Transverse colon (tissue), 4 donors: Measurements from ENCODE around the gene CEP78. TPM values are rescaled to one million over a fixed set of nuclear protein-coding genes. Genes with fewer than 3 reads are reported as not detected.

Experiments
- DNase-seq: peaks from one replicate; pipeline ENCODE4 v3.0.0-alpha.2; 2019
- H3K27ac ChIP-seq, 4 donors: fragments of 200-600 bp; sonication (generic); 2 replicates each; pipeline ENCODE4 v1.5.1; 2016 to 2018; ENCODE audit warnings: inconsistent platforms in 4 of 4
- H3K27me3 ChIP-seq: fragments of 200-600 bp; sonication (generic); 2 replicates; pipeline ENCODE4 v1.5.1; 2017; ENCODE audit warnings: inconsistent platforms
- H3K36me3 ChIP-seq, 4 donors: fragments of 200-600 bp; sonication (generic); 2 replicates each; pipeline ENCODE4 v1.5.1; 2017 to 2019; ENCODE audit warnings: inconsistent platforms in 4 of 4
- H3K4me1 ChIP-seq, 4 donors: fragments of 200-600 bp; sonication (generic); 2 replicates each; pipeline ENCODE4 v1.5.1; 2017 to 2020; ENCODE audit warnings: inconsistent platforms in 4 of 4
- H3K4me3 ChIP-seq, 4 donors: fragments of 200-600 bp; sonication (generic); 1 replicate in 1 of 4; 2 replicates in 3 of 4; pipeline versions ENCODE4 v1.5.1 to v1.6.1; 2017 to 2019; ENCODE audit warnings: inconsistent platforms in 4 of 4
- H3K9me3 ChIP-seq, 2 donors: fragments of 200-600 bp; sonication (generic); 2 replicates each; pipeline ENCODE4 v1.5.1; 2017 to 2019; ENCODE audit warnings: inconsistent platforms in 2 of 2
- CTCF ChIP-seq, 5 experiments: fragments of 200-600 bp in 3 of 5; fragments of 450-650 bp in 2 of 5; sonication (generic) in 3 of 5; IDR thresholded peaks; 1 replicate in 2 of 5; 2 replicates in 3 of 5; pipeline ENCODE4 v1.5.1; 2016 to 2017; ENCODE audit warnings: antibody characterized with exemption in 5 of 5, inconsistent platforms in 3 of 5, mild to moderate bottlenecking in 2 of 5, moderate library complexity in 1 of 5
- EP300 ChIP-seq: sonication (generic); formaldehyde crosslinking; IDR thresholded peaks from one replicate; pipeline ENCODE4 v1.6.1; 2017; ENCODE audit warnings: antibody characterized with exemption, low read depth
- POLR2A ChIP-seq: fragments of 450-650 bp; IDR thresholded peaks from one replicate; pipeline ENCODE4 v1.6.1; 2016; ENCODE audit warnings: antibody characterized with exemption, mild to moderate bottlenecking, moderate library complexity
- POLR2AphosphoS5 ChIP-seq, 3 donors: sonication (generic); formaldehyde crosslinking; IDR thresholded peaks; one replicate each; pipeline ENCODE4 v1.6.1; 2016; ENCODE audit warnings: antibody characterized with exemption in 3 of 3
- WGBS, 2 donors: methylation state at CpG; one replicate each; pipeline ENCODE4 v1.1.5; 2018; ENCODE audit warnings: low coverage in 1 of 2; 5-methylcytosine and 5-hydroxymethylcytosine counted together
- in situ Hi-C, 4 donors: fragments of 200-750 bp; cut with MboI; loops; one replicate each; pipeline versions ENCODE4 v1.15.0 to v1.15.1; 2017; ENCODE audit warnings: low sequenced_read_pairs in 3 of 4, low pct_ligation_motif_present in 1 of 4, low pct_unique_long_range_greater_than_20kb in 1 of 4
- intact Hi-C: fragments of 100-400 bp; cut with DNase I; formaldehyde crosslinking; loops from one replicate; pipeline ENCODE4 v1.15.1; 2023; ENCODE audit warnings: low total_unique reads
- total RNA-seq, 4 donors: library from RNA; depleted of rRNA; stranded (reverse); fragments of >200 nt; gene quantifications; one replicate each; pipeline ENCODE4 v1.1.0, GENCODE V29; 2016

The CEP78 gene, protein sequence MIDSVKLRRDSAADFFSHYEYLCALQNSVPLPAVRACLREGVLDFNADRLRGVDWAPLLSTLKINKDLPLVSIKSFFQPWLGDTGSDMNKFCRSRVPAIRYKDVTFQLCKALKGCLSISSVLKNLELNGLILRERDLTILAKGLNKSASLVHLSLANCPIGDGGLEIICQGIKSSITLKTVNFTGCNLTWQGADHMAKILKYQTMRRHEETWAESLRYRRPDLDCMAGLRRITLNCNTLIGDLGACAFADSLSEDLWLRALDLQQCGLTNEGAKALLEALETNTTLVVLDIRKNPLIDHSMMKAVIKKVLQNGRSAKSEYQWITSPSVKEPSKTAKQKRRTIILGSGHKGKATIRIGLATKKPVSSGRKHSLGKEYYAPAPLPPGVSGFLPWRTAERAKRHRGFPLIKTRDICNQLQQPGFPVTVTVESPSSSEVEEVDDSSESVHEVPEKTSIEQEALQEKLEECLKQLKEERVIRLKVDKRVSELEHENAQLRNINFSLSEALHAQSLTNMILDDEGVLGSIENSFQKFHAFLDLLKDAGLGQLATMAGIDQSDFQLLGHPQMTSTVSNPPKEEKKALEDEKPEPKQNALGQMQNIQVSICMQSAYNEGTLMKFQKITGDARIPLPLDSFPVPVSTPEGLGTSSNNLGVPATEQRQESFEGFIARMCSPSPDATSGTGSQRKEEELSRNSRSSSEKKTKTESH
- total RNA-seq: 1 to 10 TPM; 2.6 to 7.3 (median 4.3) TPM

GRCh38 chr9:78235762-78236550 lies at the start of gene CEP78:
TSS of gene CEP78 (plus strand) at chr9:78236075. CDS start at chr9:78236351, 276 bp downstream.
- in situ Hi-C loops (no loop called here), intact Hi-C loops (no loop called here)
- no peaks in the 10 kb centered on the region for H3K27me3 ChIP-seq
- 1% methylated on average over 66 of the region's 87 CpGs; no CpG with 5 or more reads in 1 of the 2 donors for WGBS, 2 donors
- TF ChIP-seq POLR2AphosphoS5 (IDR thresholded peaks at IDR 0.05) (peak; percentile 64 to 85 (median 79)), EP300 (no peak), POLR2A (peak; percentile 62), CTCF (IDR thresholded peaks at IDR 0.05) (no peak)
- no peaks in the 10 kb centered on the region for H3K9me3 ChIP-seq
- peaks cover 0 to 14% (median 6%) of the 10 kb centered on the region in 4 donors for H3K4me1 ChIP-seq
- peak within 1 kb of the TSS; percentile 81 to 91 (median 88) for H3K27ac ChIP-seq
- peak within 1 kb of the TSS; percentile 73 to 87 (median 76) for H3K4me3 ChIP-seq
- peak; percentile 94 for DNase-seq
- no peaks in the 10 kb centered on the region for H3K36me3 ChIP-seq

DNA sequence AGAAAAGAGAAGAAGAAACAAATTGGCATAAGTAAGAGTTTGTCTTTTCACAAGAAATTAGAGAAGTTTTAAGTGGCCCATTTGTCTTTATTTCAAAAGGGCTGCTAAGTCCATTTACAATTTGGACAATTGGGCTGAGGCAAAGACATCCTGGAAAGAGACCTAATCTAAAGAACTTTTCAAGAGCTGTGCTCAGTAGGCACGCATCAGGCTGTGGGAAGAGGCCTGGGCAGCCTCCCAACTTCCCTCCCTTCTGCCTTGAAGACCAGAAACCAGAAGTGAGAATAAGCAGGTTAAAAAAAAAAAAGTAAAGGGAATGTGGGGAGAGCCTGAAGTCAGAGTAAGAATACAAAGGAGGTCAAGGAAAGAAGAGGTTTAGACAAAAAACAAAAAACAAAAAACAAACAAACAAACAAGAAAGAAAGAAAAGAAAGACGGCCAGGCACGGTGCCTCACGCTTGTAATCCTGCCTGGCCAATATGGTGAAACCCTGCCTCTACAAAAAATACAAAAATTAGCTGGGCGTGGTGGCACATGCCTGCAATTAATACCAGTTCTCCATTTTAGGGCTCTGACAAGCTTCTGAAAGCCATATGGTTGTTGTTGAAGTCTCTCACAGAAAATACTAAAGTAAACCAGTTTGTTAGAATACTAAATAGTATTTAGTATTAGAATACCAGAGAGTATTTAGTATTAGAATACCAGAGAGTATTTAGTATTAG lies 48.0 kb upstream of the CEP78 start:
- H3K27ac ChIP-seq: no peak overlapping the region
- WGBS, 2 donors: 82 to 84% methylated on average over 5 of the region's 5 CpGs
- no peaks in the 10 kb centered on the region for H3K36me3 ChIP-seq
- TF ChIP-seq EP300 (no peak), POLR2AphosphoS5 (IDR thresholded peaks at IDR 0.05) (no peak), POLR2A (no peak), CTCF (IDR thresholded peaks at IDR 0.05) (no peak)
- in situ Hi-C loops (no loop called here), intact Hi-C loops (no loop called here)
- H3K27me3 ChIP-seq: no peaks in the 10 kb centered on the region
- DNase-seq: no peak
- no peaks in the 10 kb centered on the region for H3K9me3 ChIP-seq
- no peak overlapping the region for H3K4me3 ChIP-seq
- no peaks in the 10 kb centered on the region for H3K4me1 ChIP-seq

DNA sequence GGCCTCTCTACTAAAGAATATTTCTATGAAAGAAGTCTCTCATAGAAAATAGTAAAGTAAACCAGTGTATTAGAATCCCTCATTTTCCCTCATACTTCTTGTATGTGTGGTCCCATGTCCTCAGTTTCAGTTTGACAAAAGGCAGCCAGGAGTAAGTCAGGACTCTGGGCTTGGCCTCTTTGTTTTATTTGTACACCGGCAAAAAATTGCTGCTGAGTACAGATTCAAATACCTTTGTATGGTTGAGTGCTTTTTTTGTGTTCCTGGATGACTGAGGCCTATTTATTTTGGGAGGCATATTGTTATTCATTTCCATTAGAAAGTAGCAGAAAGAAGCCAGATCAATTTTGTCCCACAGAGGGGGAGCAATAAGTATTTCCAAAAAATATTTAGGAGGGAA lies 47.3 kb upstream of the CEP78 start:
- no peaks in the 10 kb centered on the region for H3K27me3 ChIP-seq
- TF ChIP-seq EP300: no peak
- H3K4me1 ChIP-seq: no peaks in the 10 kb centered on the region
- no peak overlapping the region for H3K4me3 ChIP-seq
- no peak overlapping the region for H3K27ac ChIP-seq
- in situ Hi-C loops (no loop called here), intact Hi-C loops (no loop called here)
- no peaks in the 10 kb centered on the region for H3K36me3 ChIP-seq
- no peaks in the 10 kb centered on the region for H3K9me3 ChIP-seq
- WGBS, 2 donors: 73 to 100% methylated on average over 1 of the region's 1 CpG
- no peak for DNase-seq

- no peaks in the 10 kb centered on the region for H3K27me3 ChIP-seq
- no peak overlapping the region for H3K27ac ChIP-seq
- TF ChIP-seq EP300 (no peak), POLR2A (no peak), CTCF (IDR thresholded peaks at IDR 0.05) (no peak), POLR2AphosphoS5 (IDR thresholded peaks at IDR 0.05) (no peak)
- WGBS, 2 donors: 83 to 91% methylated on average over 5 of the region's 5 CpGs
- H3K9me3 ChIP-seq: no peaks in the 10 kb centered on the region
- no peaks in the 10 kb centered on the region for H3K4me1 ChIP-seq
- DNase-seq: no peak
- in situ Hi-C loops (no loop called here), intact Hi-C loops (no loop called here)
- H3K36me3 ChIP-seq: no peaks in the 10 kb centered on the region
- H3K4me3 ChIP-seq: no peak overlapping the region
These were observed 46.9 kb upstream of the CEP78 start for GRCh38 chr9:78189001-78189400.
